NCI-H2227 treated with DMSO at 0.1 percent for 48 hours (cell line): ENCODE measurements around the gene ZNF467.

Experiments
- DNase-seq: peaks from one replicate; lab custom pipeline; 2025; lab: John Stamatoyannopoulos, UW

ZNF467 gene

GRCh38 chr7:149770728-149771636 is 2.4 kb downstream of the ZNF467 start:
- DNase-seq: no peak

- DNase-seq: no peak
These were observed 3.5 kb downstream of the ZNF467 start for GRCh38 chr7:149769915-149770314.

GRCh38 chr7:149768931-149769330 is 4.5 kb downstream of the ZNF467 start:
- no peak for DNase-seq

GRCh38 chr7:149767068-149767467 is 6.3 kb downstream of the ZNF467 start:
- no peak for DNase-seq

- no peak for DNase-seq
These were observed 7.2 kb downstream of the ZNF467 start for GRCh38 chr7:149766135-149766675.

GRCh38 chr7:149765399-149766121 is 7.8 kb downstream of the ZNF467 start:
- DNase-seq: no peak

GRCh38 chr7:149764481-149765398 is 8.6 kb downstream of the ZNF467 start:
- DNase-seq: no peak

- DNase-seq: no peak
These were observed 9.7 kb downstream of the ZNF467 start for GRCh38 chr7:149763563-149764240.

GRCh38 chr7:149762610-149763009 is 10.8 kb downstream of the ZNF467 start:
- DNase-seq: no peak

- no peak for DNase-seq
These were observed 11.3 kb downstream of the ZNF467 start for GRCh38 chr7:149762089-149762488.

GRCh38 chr7:149761307-149761706 is 12.1 kb downstream of the ZNF467 start:
- no peak for DNase-seq

- no peak for DNase-seq
These were observed 12.8 kb downstream of the ZNF467 start for GRCh38 chr7:149760538-149760937.

- no peak for DNase-seq
These were observed 14.1 kb downstream of the ZNF467 start for GRCh38 chr7:149759093-149759860.

- no peak for DNase-seq
These were observed 19.8 kb downstream of the ZNF467 start for GRCh38 chr7:149753375-149754233.

- no peak for DNase-seq
These were observed 20.7 kb downstream of the ZNF467 start for GRCh38 chr7:149752646-149753045.

GRCh38 chr7:149751043-149751775 is 22.2 kb downstream of the ZNF467 start:
- no peak for DNase-seq

- no peak for DNase-seq
These were observed 23.1 kb downstream of the ZNF467 start for GRCh38 chr7:149750122-149750845.
